Right hindlimb (tissue), 1 donor: ENCODE results near the gene MAP3K15.

Source experiments
- DNase-seq: peaks from one replicate; pipeline ENCODE4 v3.0.0-alpha.2; 2018

The MAP3K15 gene

GRCh38 chrX:19514791-19515614, at the start of gene MAP3K15:
TSS of gene MAP3K15 (minus strand) at chrX:19515508. CDS start at chrX:19515261, 247 bp downstream.
- peak; percentile 21 for DNase-seq

GRCh38 chrX:19564606-19565005, 49.3 kb upstream of the MAP3K15 start:
- no peak for DNase-seq

GRCh38 chrX:19563746-19564145, 48.4 kb upstream of the MAP3K15 start:
- no peak for DNase-seq

- DNase-seq = no peak
Observed at GRCh38 chrX:19563327-19563726, 48.0 kb upstream of the MAP3K15 start.

- DNase-seq = no peak
Observed at GRCh38 chrX:19560611-19561010, 45.3 kb upstream of the MAP3K15 start.

- DNase-seq = no peak
Observed at GRCh38 chrX:19557822-19558221, 42.5 kb upstream of the MAP3K15 start.

- DNase-seq = no peak
Observed at GRCh38 chrX:19556202-19556601, 40.9 kb upstream of the MAP3K15 start.

GRCh38 chrX:19555683-19556082, 40.4 kb upstream of the MAP3K15 start:
- no peak for DNase-seq

GRCh38 chrX:19555236-19555635, 39.9 kb upstream of the MAP3K15 start:
- DNase-seq = peak; percentile 28

GRCh38 chrX:19554786-19555185, 39.5 kb upstream of the MAP3K15 start:
- DNase-seq = peak; percentile 39

GRCh38 chrX:19552793-19553192, 37.5 kb upstream of the MAP3K15 start:
- DNase-seq = no peak

GRCh38 chrX:19549838-19550237, 34.5 kb upstream of the MAP3K15 start:
- DNase-seq = no peak

- DNase-seq = no peak
Observed at GRCh38 chrX:19548934-19549333, 33.6 kb upstream of the MAP3K15 start.

GRCh38 chrX:19548279-19548678, 33.0 kb upstream of the MAP3K15 start:
- no peak for DNase-seq

- DNase-seq = no peak
Observed at GRCh38 chrX:19545651-19546050, 30.3 kb upstream of the MAP3K15 start.

- DNase-seq = peak; percentile 42
Observed at GRCh38 chrX:19544693-19545305, 29.5 kb upstream of the MAP3K15 start.

- DNase-seq = no peak
Observed at GRCh38 chrX:19543951-19544381, 28.7 kb upstream of the MAP3K15 start.

GRCh38 chrX:19543020-19543715, 27.9 kb upstream of the MAP3K15 start:
- DNase-seq = no peak

- no peak for DNase-seq
Observed at GRCh38 chrX:19541931-19542330, 26.6 kb upstream of the MAP3K15 start.

GRCh38 chrX:19541196-19541595, 25.9 kb upstream of the MAP3K15 start:
- no peak for DNase-seq

GRCh38 chrX:19540076-19540475, 24.8 kb upstream of the MAP3K15 start:
- no peak for DNase-seq

GRCh38 chrX:19539665-19540064, 24.4 kb upstream of the MAP3K15 start:
- no peak for DNase-seq

- no peak for DNase-seq
Observed at GRCh38 chrX:19535476-19535875, 20.2 kb upstream of the MAP3K15 start.

GRCh38 chrX:19532709-19533108, 17.4 kb upstream of the MAP3K15 start:
- no peak for DNase-seq
